Dedifferentiated amniotic fluid mesenchymal stem cell (primary cell): ENCODE measurements around the gene WFDC1.

ENCODE experiments used
- DNase-seq: peaks from one replicate; pipeline ENCODE4 v3.0.0-alpha.2; 2016; ENCODE audit errors: extremely low spot score

The WFDC1 gene

GRCh38 chr16:84294531-84295142 is at the start of gene WFDC1:
Gene WFDC1 (plus strand): TSS chr16:84294878. CDS start chr16:84294972, 94 bp downstream.
- no peak for DNase-seq

- no peak for DNase-seq
These were observed 48.6 kb upstream of the WFDC1 start for GRCh38 chr16:84245956-84246678.

DNA sequence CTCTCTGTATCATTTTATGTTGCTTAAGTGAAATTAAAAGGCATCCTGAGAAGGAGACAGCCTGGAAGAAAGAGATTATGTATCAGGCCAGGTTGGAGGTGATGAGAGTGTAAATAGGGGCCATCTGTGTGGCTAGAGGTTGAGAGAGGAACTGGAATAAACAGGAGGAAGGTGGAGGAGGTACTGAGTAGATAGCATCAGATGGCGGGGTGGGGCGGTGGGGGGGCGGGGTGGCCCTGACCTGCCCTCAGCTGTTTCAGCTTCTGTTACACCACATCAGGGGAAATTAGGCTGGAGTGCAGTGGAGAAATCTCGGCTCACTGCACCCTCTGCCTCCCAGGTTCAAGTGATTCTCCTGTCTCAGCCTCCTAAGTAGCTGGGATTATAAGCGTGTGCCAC is 48.0 kb upstream of the WFDC1 start:
- DNase-seq = no peak

GRCh38 chr16:84247331-84247730 is 47.3 kb upstream of the WFDC1 start:
- DNase-seq = no peak

DNA sequence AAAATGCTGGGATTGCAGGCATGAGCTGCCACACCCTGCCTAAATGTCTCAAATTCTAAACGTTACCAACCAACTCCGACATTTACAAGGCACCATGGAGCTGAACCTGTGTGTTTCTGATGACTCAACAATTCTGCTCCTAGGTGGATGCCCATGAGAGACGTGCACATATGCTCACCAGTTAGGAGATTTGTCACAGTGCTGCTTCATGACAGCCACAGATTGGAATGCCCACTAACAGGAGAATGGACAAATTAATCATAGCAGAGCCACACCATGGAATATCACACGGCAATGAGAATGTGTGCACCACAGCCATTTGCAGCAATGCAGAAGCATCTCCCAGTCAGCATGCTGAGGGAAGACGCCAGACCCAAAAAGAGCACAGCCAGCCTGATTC is 46.8 kb upstream of the WFDC1 start:
- no peak for DNase-seq

- no peak for DNase-seq
These were observed 42.5 kb upstream of the WFDC1 start for GRCh38 chr16:84252184-84252583.

GRCh38 chr16:84253173-84253572 is 41.5 kb upstream of the WFDC1 start:
- no peak for DNase-seq

DNA sequence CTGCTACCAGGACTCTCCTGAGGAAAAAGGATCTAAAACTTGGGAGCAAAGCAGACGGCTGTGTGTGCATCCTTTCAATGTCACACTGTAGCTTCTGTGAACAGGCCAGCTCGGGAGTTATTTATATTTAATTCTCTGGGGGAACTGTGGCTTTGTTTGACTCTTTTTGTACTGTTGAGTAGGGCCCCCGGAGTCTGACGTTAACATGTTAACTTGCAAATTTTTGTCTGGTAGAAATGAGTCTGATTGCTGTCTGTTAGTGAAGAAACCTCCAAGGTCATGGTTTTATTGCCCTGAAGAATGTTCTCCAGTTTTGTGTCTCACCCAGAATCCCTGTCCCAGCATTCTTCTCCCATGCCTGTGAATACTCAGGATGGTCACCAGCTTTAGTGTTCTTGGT is 40.6 kb upstream of the WFDC1 start:
- no peak for DNase-seq

DNA sequence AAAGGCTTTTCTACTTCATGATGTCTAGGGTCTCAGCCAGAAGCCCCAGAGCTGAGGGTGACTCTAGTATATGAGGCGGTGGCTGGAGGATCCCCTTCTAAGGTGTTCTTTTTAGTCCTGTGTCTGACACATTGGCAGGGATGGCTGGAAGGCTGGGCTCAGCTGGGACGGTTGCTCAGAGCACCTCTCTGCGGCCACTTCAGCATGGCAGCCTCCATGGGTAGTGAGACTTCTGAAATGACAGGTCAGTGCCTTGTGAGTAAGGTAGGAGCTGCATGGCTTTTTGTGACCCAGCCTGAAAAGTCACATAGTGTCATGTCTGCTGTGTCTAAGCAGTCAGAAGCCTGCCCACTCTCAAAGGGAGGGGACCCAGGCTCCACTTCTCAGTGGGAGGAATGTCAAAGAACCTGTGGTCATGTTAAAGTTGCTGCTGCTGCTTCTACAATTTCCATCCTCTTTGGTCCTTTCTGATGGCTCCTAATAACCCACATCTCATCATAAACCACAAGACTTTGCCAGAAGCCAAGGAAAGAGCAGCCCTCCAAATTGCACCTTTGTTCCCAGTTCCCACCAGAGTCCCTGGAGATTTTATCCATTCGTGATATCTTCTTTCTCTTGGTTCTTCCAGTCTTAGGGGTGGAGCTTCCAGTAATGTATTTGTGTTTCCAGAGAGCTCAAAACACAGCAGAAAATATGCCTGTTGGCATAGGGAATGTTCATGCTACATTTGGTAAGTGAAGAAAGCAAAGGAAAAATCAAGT is 39.4 kb upstream of the WFDC1 start:
- DNase-seq = no peak

DNA sequence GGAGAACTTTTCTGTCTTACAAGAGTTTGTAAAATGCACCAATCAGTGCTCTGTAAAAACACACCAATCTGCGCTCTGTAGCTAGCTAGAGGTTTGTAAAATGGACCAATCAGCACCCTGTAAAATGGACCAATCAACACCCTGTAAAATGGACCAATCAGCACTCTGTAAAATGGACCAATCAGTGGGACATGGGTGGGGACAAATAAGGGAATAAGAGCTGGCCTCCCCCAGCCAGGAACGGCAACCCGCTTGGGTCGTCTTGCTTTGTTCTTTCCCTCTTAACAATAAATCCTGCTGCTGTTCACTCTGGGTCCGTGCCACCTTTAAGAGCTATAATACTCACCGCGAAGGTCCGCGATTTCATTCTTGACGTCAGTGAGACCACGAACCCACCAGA is 36.4 kb upstream of the WFDC1 start:
- DNase-seq = no peak

DNA sequence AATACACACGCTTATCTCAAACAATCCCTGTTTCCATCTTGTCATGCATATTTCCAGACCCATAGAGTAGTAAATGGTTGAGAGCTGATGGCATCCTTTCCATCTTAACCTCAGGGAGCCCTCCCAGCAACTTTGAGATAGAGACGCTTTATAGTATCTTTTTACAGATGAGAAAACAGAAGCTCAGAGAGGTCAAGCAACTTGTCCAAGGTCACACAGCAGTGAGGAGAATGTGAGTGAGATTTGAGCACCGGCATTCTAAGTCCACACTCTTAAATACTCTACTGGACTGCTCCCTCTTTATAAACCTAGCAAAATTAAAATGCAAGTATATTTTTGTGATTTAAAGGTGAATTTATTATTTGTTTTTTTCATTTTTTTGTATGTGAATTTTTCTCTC is 35.0 kb upstream of the WFDC1 start:
- DNase-seq = no peak

GRCh38 chr16:84260766-84261554 is 33.7 kb upstream of the WFDC1 start:
- no peak for DNase-seq

- no peak for DNase-seq
These were observed 32.6 kb upstream of the WFDC1 start for GRCh38 chr16:84262031-84262430.

GRCh38 chr16:84262939-84263338 is 31.7 kb upstream of the WFDC1 start:
- no peak for DNase-seq

DNA sequence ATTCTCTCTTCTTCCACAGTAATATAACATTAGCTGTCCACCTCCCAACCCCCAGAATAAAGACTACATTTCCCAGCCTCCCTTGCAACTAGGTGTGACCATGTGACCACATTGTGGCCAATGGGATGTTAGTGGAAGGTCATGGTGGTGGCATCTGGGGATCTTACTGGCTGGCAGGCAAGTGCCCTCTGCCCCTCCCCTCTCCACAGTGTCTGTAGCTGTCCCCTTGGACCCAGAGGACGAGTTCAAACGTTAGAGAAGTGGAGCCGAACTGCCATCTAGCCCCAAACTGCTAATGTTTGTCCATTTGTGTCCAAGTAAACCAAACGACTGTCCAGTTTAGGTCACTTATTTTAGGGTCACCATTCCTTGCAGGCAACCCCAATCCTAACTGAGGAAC is 28.2 kb upstream of the WFDC1 start:
- no peak for DNase-seq

DNA sequence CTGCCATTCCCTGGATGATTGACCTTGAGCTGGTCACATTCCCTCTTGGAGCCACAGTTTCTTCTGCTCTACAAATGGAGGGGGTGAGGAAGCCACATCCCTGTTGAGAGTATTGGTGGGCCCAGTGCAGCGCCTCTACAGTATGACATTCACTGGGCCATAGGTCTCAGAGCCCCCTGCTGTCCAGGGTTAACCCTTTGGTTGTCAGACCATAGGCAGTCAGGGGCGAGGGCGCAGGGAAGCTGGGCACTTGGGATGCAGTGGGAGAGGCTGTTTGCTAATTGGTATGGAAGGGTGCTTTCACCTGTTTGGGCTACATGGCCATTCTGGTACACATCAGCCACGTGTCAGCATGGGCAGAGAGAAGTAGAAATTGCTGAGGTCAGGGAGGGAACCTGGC is 27.3 kb upstream of the WFDC1 start:
- DNase-seq = no peak

DNA sequence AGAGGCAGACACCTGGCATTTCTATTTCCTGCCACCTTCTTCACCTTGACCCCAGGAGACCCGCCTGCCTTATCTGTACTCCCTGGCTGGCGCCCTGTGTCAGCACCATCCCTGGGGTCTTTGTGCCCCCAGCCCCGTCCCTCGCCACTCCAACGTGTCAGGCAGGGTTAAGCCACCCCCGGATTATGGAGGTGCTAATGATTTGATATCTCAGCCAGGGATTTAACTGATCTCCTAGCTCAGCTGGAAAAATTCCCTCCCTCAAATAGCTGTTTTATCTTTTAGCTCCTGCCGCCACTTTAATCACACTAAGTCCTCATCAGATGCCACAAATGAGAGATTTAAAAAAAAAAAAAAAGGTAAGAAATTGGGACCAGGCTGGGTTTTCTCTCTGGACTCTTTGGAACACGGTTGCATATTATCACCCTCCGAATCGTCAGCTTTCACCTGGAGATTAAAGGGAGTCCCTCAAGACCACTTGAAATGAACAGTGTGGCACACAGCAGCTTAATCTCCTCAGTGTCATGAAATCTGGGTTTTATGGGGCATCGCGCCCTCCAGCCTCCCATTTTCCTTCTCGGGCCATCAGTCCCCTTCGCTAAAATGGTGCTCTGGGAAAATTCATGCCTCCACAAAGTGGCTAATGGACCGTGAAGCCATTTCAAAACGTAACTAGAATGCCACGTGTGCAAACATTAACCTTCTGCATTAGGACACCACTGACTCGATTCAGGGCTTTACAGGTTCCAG is 26.2 kb upstream of the WFDC1 start:
- DNase-seq = no peak

- DNase-seq = no peak
These were observed 24.6 kb upstream of the WFDC1 start for GRCh38 chr16:84270071-84270470.

DNA sequence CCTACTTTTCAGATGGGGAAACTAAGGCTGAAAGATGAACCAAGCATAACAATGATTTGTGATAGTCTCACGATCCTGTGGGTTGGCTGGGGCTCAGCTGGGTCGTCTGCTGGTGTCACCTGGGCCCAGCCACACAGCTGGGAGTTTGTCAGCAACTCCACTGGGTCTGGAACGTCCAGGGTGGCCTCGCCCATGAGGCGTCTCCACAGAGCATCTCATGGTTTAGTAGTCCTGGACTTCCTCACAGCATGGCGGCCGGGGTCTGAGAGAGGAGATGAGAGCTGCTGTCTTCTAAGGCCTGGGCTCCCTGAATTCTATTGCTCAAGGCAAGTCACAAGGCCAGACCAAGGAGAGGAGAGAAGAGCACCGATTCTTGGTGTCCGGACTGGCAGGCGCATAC is 24.1 kb upstream of the WFDC1 start:
- no peak for DNase-seq

DNA sequence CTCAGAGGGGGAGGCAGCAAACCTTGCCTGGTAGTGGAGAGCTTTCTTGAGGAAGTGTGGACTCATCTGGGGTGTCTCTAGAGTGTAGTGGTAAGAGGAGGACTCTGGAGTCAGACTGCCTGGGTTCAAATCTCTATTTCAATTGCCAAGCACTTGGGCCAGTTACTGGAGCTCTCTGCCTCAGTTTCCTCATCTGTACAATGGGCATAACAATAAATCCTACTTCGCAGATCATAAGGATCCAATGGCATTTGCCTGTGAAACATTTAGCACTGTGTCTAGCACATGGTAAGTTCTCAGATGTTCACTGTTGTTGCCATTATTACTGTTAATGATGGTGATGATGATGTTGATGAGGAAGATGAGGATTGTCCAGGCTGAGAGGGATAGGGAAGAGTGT is 23.6 kb upstream of the WFDC1 start:
- DNase-seq = no peak

DNA sequence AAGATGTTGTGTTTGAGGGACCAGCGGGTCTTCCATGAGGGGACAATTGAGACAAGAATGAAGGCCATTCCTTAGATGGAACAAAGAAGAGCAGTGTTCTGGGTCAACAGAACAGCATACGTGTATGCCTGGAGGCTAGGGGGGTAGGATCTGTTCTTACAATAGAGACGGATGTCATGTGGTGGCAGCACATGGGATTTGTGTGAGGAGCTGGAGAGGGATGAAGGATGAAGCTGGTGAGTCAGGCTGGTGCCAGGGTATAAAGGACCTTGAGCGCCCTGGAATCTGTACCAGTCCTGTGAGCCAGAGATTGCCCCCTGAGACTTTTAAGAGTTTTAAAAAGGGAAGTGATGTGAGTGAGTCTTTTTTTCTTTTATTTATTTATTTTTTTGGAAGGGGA is 22.8 kb upstream of the WFDC1 start:
- no peak for DNase-seq
